K562 (cell line): ENCODE results near the gene RESF1. TPM values are rescaled to one million over a fixed set of nuclear protein-coding genes. Genes with fewer than 3 reads are reported as not detected.

ENCODE experiments used
- ATAC-seq: fragments of 200-7000 bp; cut with Tn5 transposase; 3 replicates; pipeline ENCODE4 v1.9.1; 2020; ENCODE audit warnings: moderate library complexity
- BruUV-seq: library from RNA; stranded (reverse); fragments of 400-500 nt; replicated peaks from 2 replicates; lab custom pipeline; 2021; lab: Mats Ljungman, UMichigan
- CTCF ChIA-PET: fragments of 300-600 bp; formaldehyde crosslinking; extraction: SDS; loops from one replicate; lab custom pipeline; 2021; ENCODE audit warnings: low intra/inter-chr PET ratio; lab: Yijun Ruan, JAX
- POLR2A ChIA-PET: fragments of 300-600, 350-650 bp; sonication (Branson Sonifier 250); formaldehyde crosslinking; extraction: SDS; loops from one replicate; lab custom pipeline; 2021; ENCODE audit warnings: antibody characterized with exemption, inconsistent platforms; lab: Yijun Ruan, JAX
- DNase-seq, 4 experiments: peaks; one replicate each; pipeline versions ENCODE4 v3.0.0 to v3.0.0-alpha.2; 2011 to 2018; ENCODE audit warnings: low spot score in 3 of 4, mixed read lengths in 3 of 4; ENCODE audit errors: extremely low read depth in 1 of 4
- FAIRE-seq: peaks from 2 replicates; lab custom pipeline; 2011; peaks lifted over from hg19 to GRCh38; lab: Jason Lieb, UNC
- H2AFZ ChIP-seq: 2 replicates; pipeline ENCODE4 v1.6.0; 2011; ENCODE audit warnings: low read depth, low read length, control low read depth, inconsistent platforms
- H3K27ac ChIP-seq: fragments of 200-600 bp; 3 replicates; pipeline ENCODE4 v1.8.0; 2011; ENCODE audit warnings: low read depth, mild to moderate bottlenecking, control low read depth, inconsistent platforms, low read length, moderate library complexity, mixed read lengths; ENCODE audit errors: extremely low read depth
- H3K27me3 ChIP-seq, 2 experiments: fragments of 300-600 bp in 1 of 2; 2 replicates in 1 of 2; 3 replicates in 1 of 2; pipeline versions ENCODE4 v1.6.0 to v1.8.0; 2011; ENCODE audit warnings: inconsistent platforms in 2 of 2, low read length in 2 of 2, mild to moderate bottlenecking in 1 of 2, mixed read lengths in 1 of 2, moderate library complexity in 1 of 2; ENCODE audit not compliant: control insufficient read depth in 2 of 2, insufficient read depth in 2 of 2
- H3K36me3 ChIP-seq: fragments of 300-600 bp; 3 replicates; pipeline ENCODE4 v1.8.0; 2011; ENCODE audit warnings: mild to moderate bottlenecking, low read length, inconsistent platforms; ENCODE audit not compliant: control insufficient read depth, insufficient read depth
- H3K4me1 ChIP-seq, 2 experiments: fragments of 200-600 bp in 1 of 2; replicated peaks in 1 of 2; 2 replicates in 1 of 2; 3 replicates in 1 of 2; pipeline versions ENCODE4 v1.5.1 to v1.8.0; 2011; ENCODE audit warnings: inconsistent platforms in 2 of 2, low read length in 2 of 2, mild to moderate bottlenecking in 1 of 2, mixed read lengths in 1 of 2, moderate library complexity in 1 of 2; ENCODE audit not compliant: control insufficient read depth in 2 of 2, insufficient read depth in 2 of 2
- H3K4me2 ChIP-seq: 2 replicates; pipeline ENCODE4 v1.6.1; 2011; ENCODE audit warnings: low read length, control low read depth, inconsistent platforms, mixed read lengths; ENCODE audit not compliant: insufficient read depth
- H3K4me3 ChIP-seq: fragments of 200-600 bp; sonication (generic), shearing (Covaris generic); 2 replicates; pipeline ENCODE4 v1.5.1; 2016; ENCODE audit warnings: control low read depth, inconsistent platforms
- H3K79me2 ChIP-seq: fragments of 200-600 bp; 3 replicates; pipeline ENCODE4 v1.8.0; 2011; ENCODE audit warnings: low read length, inconsistent platforms; ENCODE audit not compliant: control insufficient read depth, insufficient read depth
- H3K9ac ChIP-seq, 2 experiments: 2 replicates each; pipeline versions ENCODE4 v1.6.0 to v1.6.1; 2011; ENCODE audit warnings: low read depth in 2 of 2, low read length in 2 of 2, control low read depth in 1 of 2, inconsistent platforms in 1 of 2, mild to moderate bottlenecking in 1 of 2, mixed read lengths in 1 of 2; ENCODE audit not compliant: insufficient read depth in 1 of 2
- H3K9me1 ChIP-seq: one replicate; pipeline ENCODE4 v1.6.0; 2011; ENCODE audit warnings: inconsistent platforms, mild to moderate bottlenecking, low read length, moderate library complexity; ENCODE audit not compliant: control insufficient read depth, insufficient read depth
- H3K9me3 ChIP-seq: replicated peaks from 2 replicates; pipeline ENCODE4 v1.5.1; 2011; ENCODE audit warnings: low read depth, low read length, inconsistent platforms; ENCODE audit not compliant: control insufficient read depth, insufficient read depth
- H4K20me1 ChIP-seq: replicated peaks from 2 replicates; pipeline ENCODE4 v1.6.1; 2011; ENCODE audit warnings: low read length, inconsistent platforms, mixed read lengths; ENCODE audit not compliant: control insufficient read depth, insufficient read depth
- ADNP ChIP-seq: fragments of 200-800 bp; sonication (Bioruptor generic); IDR thresholded peaks from 2 replicates; pipeline ENCODE4 v1.6.1; 2016; ENCODE audit warnings: missing genetic modification characterization, missing compliant biosample characterization
- CBFA2T3 ChIP-seq: fragments of 450-650 bp; IDR thresholded peaks from 2 replicates; pipeline ENCODE4 v1.6.1; 2017
- CREBBP ChIP-seq: IDR thresholded peaks from one replicate; pipeline ENCODE4 v1.6.1; 2012; ENCODE audit warnings: low read depth, mild to moderate bottlenecking, control low read depth, inconsistent platforms, low read length
- KAT8 ChIP-seq: fragments of 450-650 bp; IDR thresholded peaks from 2 replicates; pipeline ENCODE4 v1.6.1; 2016; ENCODE audit warnings: low read depth, mild to moderate bottlenecking
- KLF1 ChIP-seq: fragments of 450-650 bp; IDR thresholded peaks from 2 replicates; pipeline ENCODE4 v1.6.1; 2016; ENCODE audit warnings: missing genetic modification characterization, missing compliant biosample characterization
- NUFIP1 ChIP-seq: fragments of 450-650 bp; IDR thresholded peaks from 2 replicates; pipeline ENCODE4 v1.6.1; 2018; ENCODE audit not compliant: partially characterized antibody
- RAD21 ChIP-seq, 2 experiments: fragments of 250-450 bp in 1 of 2; fragments of 450-650 bp in 1 of 2; sonication (Bioruptor Pico) in 1 of 2; formaldehyde crosslinking in 1 of 2; IDR thresholded peaks in 1 of 2; conservative IDR thresholded peaks in 1 of 2; 2 replicates each; pipeline versions ENCODE4 v1.4.0 to v1.8.0; 2020 to 2022; ENCODE audit warnings: mild to moderate bottlenecking in 2 of 2, moderate library complexity in 1 of 2
- SIRT6 ChIP-seq: IDR thresholded peaks from one replicate; pipeline ENCODE4 v1.6.1; 2012; ENCODE audit warnings: low read depth, mild to moderate bottlenecking, control low read depth, inconsistent platforms, low read length, moderate library complexity
- ZNF175 ChIP-seq: fragments of 200-800 bp; sonication (Bioruptor generic); IDR thresholded peaks from 2 replicates; pipeline ENCODE4 v1.6.1; 2016; ENCODE audit warnings: low read depth, mild to moderate bottlenecking, missing genetic modification characterization, missing compliant biosample characterization
- WGBS: fragments of 100-300 bp; shearing (Covaris generic); methylation state at CpG from one replicate; pipeline ENCODE4 v1.1.6; 2016; ENCODE audit warnings: low coverage, mixed read lengths; ENCODE audit not compliant: insufficient coverage; ENCODE audit errors: missing lambda C conversion rate; 5-methylcytosine and 5-hydroxymethylcytosine counted together
- in situ Hi-C: fragments of 300-500 bp; cut with MboI; formaldehyde crosslinking; loops from 4 replicates; pipeline ENCODE4 v1.15.0; 2018; ENCODE audit warnings: inconsistent platforms, mixed read lengths
- intact Hi-C: fragments of 100-400 bp; cut with micrococcal nuclease; formaldehyde crosslinking; loops from 2 replicates; pipeline ENCODE4 v1.14.2; 2022
- polyA plus RNA-seq, 8 experiments: library from polyadenylated mRNA; depleted of rRNA in 4 of 8; stranded (reverse) in 5 of 8; unstranded in 3 of 8; fragments of >200 nt; fragmentation: Nextera tagmentation in 2 of 8; fragmentation: Illumina TruSeq in 1 of 8; extraction: Ambion mirVana in 2 of 8; extraction: Trizol in 1 of 8; gene quantifications; 2 replicates each; pipeline versions ENCODE4 v1.2.1 to v1.2.3, GENCODE V29; 2011 to 2014; ENCODE audit warnings: inconsistent platforms in 1 of 8, missing spikeins in 1 of 8
- total RNA-seq, 7 experiments: library from RNA; depleted of rRNA in 6 of 7; stranded (reverse); fragments of >200 nt in 6 of 7; fragmentation: Illumina TruSeq in 2 of 7; extraction: Trizol in 2 of 7; gene quantifications; 2 replicates each; pipeline versions ENCODE4 v1.2.1 to v1.2.3, GENCODE V29; 2011 to 2021; ENCODE audit warnings: low replicate concordance in 1 of 7
- TF ChIP-seq, protein P1 (sequence below): fragments of 450-650 bp; formaldehyde crosslinking; conservative IDR thresholded peaks from 2 replicates; pipeline ENCODE4 v1.4.0; 2022; ENCODE audit warnings: mild to moderate bottlenecking, missing genetic modification characterization
- TF ChIP-seq, protein P2 (sequence below): fragments of 450-650 bp; formaldehyde crosslinking; IDR thresholded peaks from 2 replicates; pipeline ENCODE4 v1.4.0; 2020; ENCODE audit warnings: mild to moderate bottlenecking, mixed read lengths
- TF ChIP-seq, protein P3 (sequence below): sonication (generic); formaldehyde crosslinking; IDR thresholded peaks from 2 replicates; pipeline ENCODE4 v1.8.1; 2023; ENCODE audit warnings: mild to moderate bottlenecking, missing genetic modification reagents
- TF ChIP-seq, protein P4 (sequence below), 2 experiments: IDR thresholded peaks; 2 replicates each; pipeline ENCODE4 v1.6.1; 2012; ENCODE audit warnings: improper control_type of control experiment in 2 of 2, low read depth in 2 of 2, low read length in 2 of 2, borderline replicate concordance in 1 of 2

RESF1 gene
- total and polyA plus RNA-seq, 9 of the 15 experiments (the other 6 are each of a cell fraction or from before 2014, with no cell fraction given): 21.5 to 121 (median 53.6) TPM

DNA sequence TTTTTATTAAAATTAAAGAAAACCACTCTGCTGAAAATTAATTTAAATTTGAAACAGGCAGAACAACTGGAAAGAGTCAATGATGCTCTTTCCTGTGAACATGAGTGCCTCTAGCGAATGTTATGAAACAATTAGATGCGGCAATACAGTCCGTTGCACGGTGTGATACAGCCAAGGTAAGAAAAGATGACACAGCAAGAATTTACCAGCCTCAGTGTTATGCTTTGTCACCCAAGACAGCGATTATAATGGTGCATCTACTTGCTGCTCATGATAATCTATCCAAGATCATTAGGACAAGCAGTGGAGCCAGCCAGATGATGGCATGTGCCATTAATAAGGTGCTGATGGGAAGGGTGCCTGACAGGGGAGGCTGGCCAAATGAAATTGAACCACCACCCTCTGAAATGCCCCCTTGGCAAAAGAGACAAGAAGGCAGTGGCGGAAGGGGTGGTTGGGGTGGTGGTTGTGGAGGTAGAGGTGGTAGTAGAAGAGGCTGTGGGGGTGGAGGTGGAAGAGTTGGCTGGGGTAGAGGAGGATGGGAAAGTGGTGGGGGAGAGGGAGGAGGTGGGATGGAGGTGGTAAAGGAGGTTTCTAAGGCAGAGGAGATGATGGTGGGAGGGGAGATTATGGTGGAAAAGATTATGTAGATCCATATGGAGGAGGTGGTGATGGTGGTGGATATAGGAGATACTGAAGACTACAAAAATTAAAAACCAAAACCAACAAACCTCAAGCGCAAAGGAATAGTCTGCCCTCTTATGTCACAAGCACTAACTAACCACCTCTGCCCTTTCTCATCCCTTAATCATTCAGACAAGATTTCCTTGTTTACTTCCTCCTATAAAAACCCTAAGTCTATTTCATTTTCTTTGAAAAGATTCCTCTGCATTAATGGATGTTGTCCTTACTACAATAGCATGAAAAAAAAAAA, 4.0 kb upstream of the RESF1 start:
- no peaks in the 10 kb centered on the region for H3K27me3 ChIP-seq
- POLR2A ChIA-PET: no interaction called here
- no peak overlapping the region for H3K4me2 ChIP-seq
- 56% methylated on average over 7 of the region's 7 CpGs for WGBS
- H4K20me1 ChIP-seq: no peaks in the 10 kb centered on the region
- intact Hi-C loops: loop anchor here (5.0 kb wide), 1 partner anchor 357 kb away; no protein-coding TSS in a partner anchor
- H3K9me1 ChIP-seq: no peaks in the 10 kb centered on the region
- BruUV-seq: no TSS peak
- H3K36me3 ChIP-seq: no peaks in the 10 kb centered on the region
- H3K9me3 ChIP-seq: 0 out of 2 replicates have a peak, but pooled peaks cover 5% of the 10 kb centered on the region
- peaks cover 13 to 18% of the 10 kb centered on the region in 2 experiments; a peak in 3 of 5 replicates for H3K4me1 ChIP-seq
- in situ Hi-C loops: no loop called here
- CTCF ChIA-PET: no interaction called here
- FAIRE-seq: no peak
- DNase-seq: no peak
- H3K27ac ChIP-seq: no peak overlapping the region
- H2AFZ ChIP-seq: no peak overlapping the region; the same call in 1 of the 2 replicates
- no peak for ATAC-seq
- no peak overlapping the region for H3K4me3 ChIP-seq
- peaks cover 16% of the 10 kb centered on the region for H3K79me2 ChIP-seq
- H3K9ac ChIP-seq: no peak overlapping the region
- TF ChIP-seq, protein P1, sequence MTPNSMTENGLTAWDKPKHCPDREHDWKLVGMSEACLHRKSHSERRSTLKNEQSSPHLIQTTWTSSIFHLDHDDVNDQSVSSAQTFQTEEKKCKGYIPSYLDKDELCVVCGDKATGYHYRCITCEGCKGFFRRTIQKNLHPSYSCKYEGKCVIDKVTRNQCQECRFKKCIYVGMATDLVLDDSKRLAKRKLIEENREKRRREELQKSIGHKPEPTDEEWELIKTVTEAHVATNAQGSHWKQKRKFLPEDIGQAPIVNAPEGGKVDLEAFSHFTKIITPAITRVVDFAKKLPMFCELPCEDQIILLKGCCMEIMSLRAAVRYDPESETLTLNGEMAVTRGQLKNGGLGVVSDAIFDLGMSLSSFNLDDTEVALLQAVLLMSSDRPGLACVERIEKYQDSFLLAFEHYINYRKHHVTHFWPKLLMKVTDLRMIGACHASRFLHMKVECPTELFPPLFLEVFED (CRISPR knock-in tag): 0 out of 2 replicates have a peak, but pooled peaks have one; percentile 20
- no peak for TF ChIP-seq ZNF175 (CRISPR knock-in tag)
- TF ChIP-seq, protein P2, sequence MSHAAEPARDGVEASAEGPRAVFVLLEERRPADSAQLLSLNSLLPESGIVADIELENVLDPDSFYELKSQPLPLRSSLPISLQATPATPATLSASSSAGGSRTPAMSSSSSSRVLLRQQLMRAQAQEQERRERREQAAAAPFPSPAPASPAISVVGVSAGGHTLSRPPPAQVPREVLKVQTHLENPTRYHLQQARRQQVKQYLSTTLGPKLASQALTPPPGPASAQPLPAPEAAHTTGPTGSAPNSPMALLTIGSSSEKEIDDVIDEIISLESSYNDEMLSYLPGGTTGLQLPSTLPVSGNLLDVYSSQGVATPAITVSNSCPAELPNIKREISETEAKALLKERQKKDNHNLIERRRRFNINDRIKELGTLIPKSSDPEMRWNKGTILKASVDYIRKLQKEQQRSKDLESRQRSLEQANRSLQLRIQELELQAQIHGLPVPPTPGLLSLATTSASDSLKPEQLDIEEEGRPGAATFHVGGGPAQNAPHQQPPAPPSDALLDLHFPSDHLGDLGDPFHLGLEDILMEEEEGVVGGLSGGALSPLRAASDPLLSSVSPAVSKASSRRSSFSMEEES (CRISPR knock-in tag): no peak
- TF ChIP-seq KLF1 (tag): no peak
- TF ChIP-seq NUFIP1: no peak
- TF ChIP-seq, protein P3, sequence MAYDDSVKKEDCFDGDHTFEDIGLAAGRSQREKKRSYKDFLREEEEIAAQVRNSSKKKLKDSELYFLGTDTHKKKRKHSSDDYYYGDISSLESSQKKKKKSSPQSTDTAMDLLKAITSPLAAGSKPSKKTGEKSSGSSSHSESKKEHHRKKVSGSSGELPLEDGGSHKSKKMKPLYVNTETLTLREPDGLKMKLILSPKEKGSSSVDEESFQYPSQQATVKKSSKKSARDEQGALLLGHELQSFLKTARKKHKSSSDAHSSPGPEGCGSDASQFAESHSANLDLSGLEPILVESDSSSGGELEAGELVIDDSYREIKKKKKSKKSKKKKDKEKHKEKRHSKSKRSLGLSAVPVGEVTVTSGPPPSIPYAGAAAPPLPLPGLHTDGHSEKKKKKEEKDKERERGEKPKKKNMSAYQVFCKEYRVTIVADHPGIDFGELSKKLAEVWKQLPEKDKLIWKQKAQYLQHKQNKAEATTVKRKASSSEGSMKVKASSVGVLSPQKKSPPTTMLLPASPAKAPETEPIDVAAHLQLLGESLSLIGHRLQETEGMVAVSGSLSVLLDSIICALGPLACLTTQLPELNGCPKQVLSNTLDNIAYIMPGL (CRISPR knock-in tag): no peak
- TF ChIP-seq RAD21 (CRISPR knock-in tag; conservative IDR thresholded peaks at IDR 0.05 in 1 of 2, IDR thresholded peaks at IDR 0.05 in 1 of 2): peak in 1 of 2 experiments; percentile 33; a peak in 2 of 4 replicates
- no peak for TF ChIP-seq SIRT6
- TF ChIP-seq CREBBP: no peak
- no peak for TF ChIP-seq ADNP
- TF ChIP-seq CBFA2T3: no peak
- TF ChIP-seq, protein P4, sequence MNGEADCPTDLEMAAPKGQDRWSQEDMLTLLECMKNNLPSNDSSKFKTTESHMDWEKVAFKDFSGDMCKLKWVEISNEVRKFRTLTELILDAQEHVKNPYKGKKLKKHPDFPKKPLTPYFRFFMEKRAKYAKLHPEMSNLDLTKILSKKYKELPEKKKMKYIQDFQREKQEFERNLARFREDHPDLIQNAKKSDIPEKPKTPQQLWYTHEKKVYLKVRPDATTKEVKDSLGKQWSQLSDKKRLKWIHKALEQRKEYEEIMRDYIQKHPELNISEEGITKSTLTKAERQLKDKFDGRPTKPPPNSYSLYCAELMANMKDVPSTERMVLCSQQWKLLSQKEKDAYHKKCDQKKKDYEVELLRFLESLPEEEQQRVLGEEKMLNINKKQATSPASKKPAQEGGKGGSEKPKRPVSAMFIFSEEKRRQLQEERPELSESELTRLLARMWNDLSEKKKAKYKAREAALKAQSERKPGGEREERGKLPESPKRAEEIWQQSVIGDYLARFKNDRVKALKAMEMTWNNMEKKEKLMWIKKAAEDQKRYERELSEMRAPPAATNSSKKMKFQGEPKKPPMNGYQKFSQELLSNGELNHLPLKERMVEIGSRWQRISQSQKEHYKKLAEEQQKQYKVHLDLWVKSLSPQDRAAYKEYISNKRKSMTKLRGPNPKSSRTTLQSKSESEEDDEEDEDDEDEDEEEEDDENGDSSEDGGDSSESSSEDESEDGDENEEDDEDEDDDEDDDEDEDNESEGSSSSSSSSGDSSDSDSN (IDR thresholded peaks at IDR 0.05; ENCODE audit: borderline replicate concordance in 1 of 2, low read depth in 2 of 2, low read length in 2 of 2): no peak
- no peak for TF ChIP-seq KAT8
